Diencephalon (tissue), 1 donor: ENCODE results near the gene NTN1. TPM values are rescaled to one million over a fixed set of nuclear protein-coding genes. Genes with fewer than 3 reads are reported as not detected.

Experiments
- small RNA-seq: library from RNA; depleted of rRNA; stranded (forward); fragments of <200 nt; gene quantifications from one replicate; pipeline ENCODE3, GENCODE V24; 2014
- total RNA-seq: library from RNA; depleted of rRNA; stranded (reverse); fragments of >200 nt; gene quantifications from one replicate; pipeline ENCODE4 v1.2.3, GENCODE V29; 2014

NTN1 gene
- total RNA-seq = 24.2 TPM

GRCh38 chr17:9021158-9021991 is at the start of gene NTN1:
NTN1 (plus strand) TSS chr17:9021510; CDS start chr17:9022374, 864 bp downstream.

Small RNA genes within 50 kb of the gene (small RNA-seq; reads per million reads assigned to genes)
- gene AC005695.3 = not detected

Other genes with a start within 250 kb of the NTN1 start
- not detected for gene MFSD6L, start 222.1 kb upstream of the NTN1 start, total RNA-seq
- 0.69 TPM for gene PIK3R6, start 153.8 kb upstream of the NTN1 start, total RNA-seq
- gene PIK3R5, start 55.8 kb upstream of the NTN1 start, total RNA-seq = 1.4 TPM